PC-3 (cell line): ENCODE data around the gene NOP10.

Source experiments
- EZH2 ChIP-seq: fragments of 300-600 bp; sonication (generic); IDR thresholded peaks from one replicate; pipeline ENCODE4 v1.6.1; 2017; ENCODE audit warnings: antibody characterized with exemption, mild to moderate bottlenecking, low read length; ENCODE audit not compliant: unreplicated experiment
- EZH2phosphoT487 ChIP-seq: fragments of 300-600 bp; sonication (generic); IDR thresholded peaks from 2 replicates; pipeline ENCODE4 v1.6.1; 2018; ENCODE audit warnings: mild to moderate bottlenecking, antibody characterized with exemption, low read length, borderline replicate concordance
- TF ChIP-seq, protein P1 (sequence below): fragments of 300-600 bp; sonication (generic); conservative IDR thresholded peaks from 2 replicates; pipeline ENCODE4 v1.5.1; 2017; ENCODE audit warnings: antibody characterized with exemption, low read depth, mild to moderate bottlenecking, low read length

DNA sequence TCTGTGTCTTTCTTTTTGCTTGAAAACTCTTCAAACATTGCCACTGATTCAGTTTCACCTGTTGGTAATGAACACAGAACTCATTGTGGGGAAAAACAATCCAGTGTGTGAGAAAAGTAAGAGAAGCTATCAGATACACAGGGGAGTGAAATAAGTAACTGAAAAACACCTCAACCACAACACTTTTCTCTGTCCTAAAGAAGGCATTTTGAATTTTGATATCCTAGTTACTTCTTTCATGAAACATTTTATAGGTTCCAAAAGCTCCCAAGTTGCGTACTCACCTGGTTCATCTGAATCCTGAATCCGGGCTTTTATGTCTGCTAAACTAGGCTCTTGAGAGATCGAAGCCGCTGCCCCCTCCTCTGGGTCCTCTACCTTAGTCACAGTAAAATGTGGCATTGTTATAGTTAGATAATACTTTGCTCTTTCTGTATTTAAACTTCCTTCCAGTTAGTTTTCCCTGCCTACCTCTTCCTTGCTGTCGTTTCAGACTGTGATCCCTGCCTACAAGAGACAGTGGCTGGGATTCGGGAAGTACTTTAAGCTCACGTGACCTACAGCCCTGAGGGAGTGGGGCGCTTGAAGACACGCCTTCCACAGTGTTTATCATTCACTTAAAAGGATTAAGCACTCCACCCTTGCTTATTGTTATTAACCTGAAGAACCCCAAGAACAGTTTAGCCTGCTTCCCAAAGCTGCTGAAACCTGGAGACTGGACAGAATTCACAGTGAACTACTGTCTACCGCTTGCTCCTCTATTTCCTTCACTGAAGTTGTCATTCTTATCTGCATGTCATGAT, 24.5 kb downstream of the NOP10 start:
- TF ChIP-seq, protein P1, sequence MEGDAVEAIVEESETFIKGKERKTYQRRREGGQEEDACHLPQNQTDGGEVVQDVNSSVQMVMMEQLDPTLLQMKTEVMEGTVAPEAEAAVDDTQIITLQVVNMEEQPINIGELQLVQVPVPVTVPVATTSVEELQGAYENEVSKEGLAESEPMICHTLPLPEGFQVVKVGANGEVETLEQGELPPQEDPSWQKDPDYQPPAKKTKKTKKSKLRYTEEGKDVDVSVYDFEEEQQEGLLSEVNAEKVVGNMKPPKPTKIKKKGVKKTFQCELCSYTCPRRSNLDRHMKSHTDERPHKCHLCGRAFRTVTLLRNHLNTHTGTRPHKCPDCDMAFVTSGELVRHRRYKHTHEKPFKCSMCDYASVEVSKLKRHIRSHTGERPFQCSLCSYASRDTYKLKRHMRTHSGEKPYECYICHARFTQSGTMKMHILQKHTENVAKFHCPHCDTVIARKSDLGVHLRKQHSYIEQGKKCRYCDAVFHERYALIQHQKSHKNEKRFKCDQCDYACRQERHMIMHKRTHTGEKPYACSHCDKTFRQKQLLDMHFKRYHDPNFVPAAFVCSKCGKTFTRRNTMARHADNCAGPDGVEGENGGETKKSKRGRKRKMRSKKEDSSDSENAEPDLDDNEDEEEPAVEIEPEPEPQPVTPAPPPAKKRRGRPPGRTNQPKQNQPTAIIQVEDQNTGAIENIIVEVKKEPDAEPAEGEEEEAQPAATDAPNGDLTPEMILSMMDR: no peak
- TF ChIP-seq EZH2phosphoT487 (no peak), EZH2 (no peak)
